Peyer's patch (tissue), 4 donors: ENCODE results near the gene FOXR1.

Source experiments
- CTCF ChIP-seq, 6 experiments: fragments of 450-650 bp in 4 of 6; fragments of 200-600 bp in 2 of 6; sonication (generic) in 1 of 6; IDR thresholded peaks; one replicate each; pipeline ENCODE4 v1.5.1; 2017 to 2019; ENCODE audit warnings: antibody characterized with exemption in 6 of 6, mild to moderate bottlenecking in 3 of 6, moderate library complexity in 1 of 6
- POLR2A ChIP-seq, 2 donors: fragments of 450-650 bp; IDR thresholded peaks; one replicate each; pipeline ENCODE4 v1.5.1; 2017; ENCODE audit warnings: antibody characterized with exemption in 2 of 2, mild to moderate bottlenecking in 2 of 2, moderate library complexity in 2 of 2

- TF ChIP-seq CTCF (IDR thresholded peaks at IDR 0.05), result no peak
- no peak for TF ChIP-seq POLR2A (IDR thresholded peaks at IDR 0.05)
These were observed 10.0 kb upstream of the FOXR1 start for GRCh38 chr11:118961591-118961990.
